Right lobe of liver (tissue), 6 donors: ENCODE data around the gene PDLIM5. TPM values are rescaled to one million over a fixed set of nuclear protein-coding genes. Genes with fewer than 3 reads are reported as not detected.
A peak's percentile ranks its signal among the peaks of the same experiment; 100 is the strongest.
"Not testable (repeated sequence)": the region's sequence is repeated elsewhere in the genome, so short reads cannot be mapped to it uniquely, and the experiment has no call there.

Experiments used
- ATAC-seq, 4 donors: fragments of 200-7000 bp; cut with Tn5 transposase; one replicate each; pipeline ENCODE4 v1.9.1; 2020; ENCODE audit warnings: mild to moderate bottlenecking in 4 of 4, moderate library complexity in 4 of 4
- DNase-seq, 3 donors: peaks; one replicate each; pipeline ENCODE4 v3.0.0-alpha.2; 2020
- H3K27ac ChIP-seq, 3 donors: fragments of 200-600 bp; one replicate each; pipeline ENCODE4 v1.8.0; 2022
- H3K27me3 ChIP-seq, 2 donors: fragments of 200-600 bp; one replicate each; pipeline ENCODE4 v1.8.0; 2022
- H3K36me3 ChIP-seq, 4 donors: fragments of 200-600 bp; sonication (generic) in 1 of 4; one replicate each; pipeline versions ENCODE4 v1.5.1 to v1.8.0; 2017 to 2022; ENCODE audit warnings: control low read depth in 1 of 4
- H3K4me1 ChIP-seq, 4 donors: fragments of 200-600 bp; sonication (generic) in 1 of 4; one replicate each; pipeline versions ENCODE4 v1.5.1 to v1.8.0; 2017 to 2022; ENCODE audit warnings: control low read depth in 1 of 4
- H3K4me3 ChIP-seq, 3 donors: fragments of 200-600 bp; one replicate each; pipeline ENCODE4 v1.8.0; 2022
- H3K9me3 ChIP-seq, 4 donors: fragments of 200-600 bp; sonication (generic) in 1 of 4; one replicate each; pipeline versions ENCODE4 v1.5.1 to v1.8.0; 2017 to 2022; ENCODE audit warnings: control low read depth in 1 of 4
- CTCF ChIP-seq, 4 donors: fragments of 200-600 bp in 3 of 4; fragments of 450-650 bp in 1 of 4; IDR thresholded peaks; one replicate each; pipeline versions ENCODE4 v1.5.1 to v1.8.0; 2016 to 2022; ENCODE audit warnings: antibody characterized with exemption in 4 of 4, mild to moderate bottlenecking in 2 of 4
- POLR2A ChIP-seq: fragments of 450-650 bp; IDR thresholded peaks from one replicate; pipeline ENCODE4 v1.6.1; 2017; ENCODE audit warnings: antibody characterized with exemption, mild to moderate bottlenecking
- WGBS: methylation state at CpG from one replicate; pipeline ENCODE4 v1.1.6; 2018; ENCODE audit warnings: low coverage, low lambda C conversion rate; ENCODE audit not compliant: insufficient coverage; ENCODE audit errors: missing lambda C conversion rate; 5-methylcytosine and 5-hydroxymethylcytosine counted together
- intact Hi-C, 2 donors: fragments of 100-400 bp; cut with DNase I; formaldehyde crosslinking; loops; one replicate each; pipeline versions ENCODE4 v1.11.2 to v1.14.1; 2022
- long read RNA-seq: library from polyadenylated mRNA; unstranded; transcript quantifications from one replicate; pipeline ENCODE4 v2.0.0, GENCODE V29; 2019
- total RNA-seq, 6 experiments: library from RNA; depleted of rRNA in 2 of 6; stranded (reverse); fragments of >200 nt in 2 of 6; fragmentation: NEBNext Ultra II Directional in 3 of 6; extraction: Animal tissue kit (Norgen Biotek cat#: 25700) in 3 of 6; gene quantifications; one replicate each; pipeline versions ENCODE4 v1.1.0 to v1.2.4, GENCODE V29; 2016 to 2023
- donor health status: DM: no; HTN: yes; CAD: no.
- donor health status: DM: no; HTN: no; CAD: no.
- donor health status: DM: no; HTN: no; CAD: no.
- donor health status: DM: no; HTN: yes; CAD: no.
- donor health status: DM: no; HTN: yes; CAD: no.

PDLIM5 gene
- total RNA-seq = 100 to 1,000 TPM in 3 of 6 experiments, 10 to 100 TPM in 3; 71.9 to 135 (median 101) TPM
- long read RNA-seq, full-length matches to known transcripts = 2 of 6 reads
- long read RNA-seq, partial matches to known transcripts = 2 of 6 reads
- long read RNA-seq, other reads (novel, unspliced or antisense) = 2 of 6 reads

GRCh38 chr4:94451695-94452475 lies at the start of gene PDLIM5:
TSS of gene PDLIM5 (plus strand) at chr4:94451942. CDS start at chr4:94455289, 3,347 bp downstream.
- intact Hi-C loops = no loop called here
- Histone ChIP-seq H3K27ac (peak within 1 kb of the TSS; percentile 93 to 99 (median 97)), H3K4me3 (peak within 1 kb of the TSS; percentile 76 to 96 (median 93)), H3K4me1 (peaks cover 0 to 25% (median 5%) of the 10 kb centered on the region in 4 donors), H3K27me3 (no peaks in the 10 kb centered on the region), H3K9me3 (no peaks in the 10 kb centered on the region), H3K36me3 (peaks cover 0 to 16% (median 2%) of the 10 kb centered on the region in 4 donors)
- peak; percentile 84 to 95 (median 86) for ATAC-seq
- under 1% methylated on average over 31 of the region's 88 CpGs for WGBS
- TF ChIP-seq CTCF (IDR thresholded peaks at IDR 0.05) (no peak), POLR2A (peak; percentile 99)
- DNase-seq = peak; percentile 96

GRCh38 chr4:94402439-94402838 lies 49.3 kb upstream of the PDLIM5 start:
- H3K4me1 ChIP-seq, ATAC-seq, H3K27ac ChIP-seq, H3K27me3 ChIP-seq, DNase-seq, H3K36me3 ChIP-seq, H3K4me3 ChIP-seq, H3K9me3 ChIP-seq: not testable (repeated sequence)
- WGBS = 66% methylated on average over 3 of the region's 4 CpGs
- intact Hi-C loops = loop anchor here (10.0 kb wide), 1 partner anchor 192 kb away; no protein-coding TSS in a partner anchor

GRCh38 chr4:94403751-94404150 lies 48.0 kb upstream of the PDLIM5 start:
- ATAC-seq = no peak
- H3K36me3 ChIP-seq = no peaks in the 10 kb centered on the region
- no peaks in the 10 kb centered on the region for H3K9me3 ChIP-seq
- TF ChIP-seq CTCF (IDR thresholded peaks at IDR 0.05) (no peak), POLR2A (no peak)
- intact Hi-C loops = loop anchor here (10.0 kb wide), 1 partner anchor 191 kb away; no protein-coding TSS in a partner anchor
- no peak overlapping the region for H3K4me3 ChIP-seq
- H3K27me3 ChIP-seq = no peaks in the 10 kb centered on the region
- DNase-seq = no peak
- H3K27ac ChIP-seq = no peak overlapping the region
- peaks cover 0 to 7% (median 4%) of the 10 kb centered on the region in 4 donors for H3K4me1 ChIP-seq

- DNase-seq (peak; percentile 40 to 77 (median 64)), ATAC-seq (peak; percentile 80 to 90 (median 88))
- Histone ChIP-seq H3K27ac (peak overlapping the region in 1 of 3 donors; percentile 33), H3K36me3 (no peaks in the 10 kb centered on the region), H3K27me3 (no peaks in the 10 kb centered on the region), H3K9me3 (no peaks in the 10 kb centered on the region), H3K4me1 (peaks cover 0 to 25% (median 6%) of the 10 kb centered on the region in 4 donors), H3K4me3 (peak overlapping the region in 1 of 3 donors; percentile 6)
- TF ChIP-seq CTCF (IDR thresholded peaks at IDR 0.05) (peak; percentile 80 to 97 (median 91)), POLR2A (no peak)
- 10% methylated on average over 10 of the region's 10 CpGs for WGBS
- intact Hi-C loops = loop anchor here (10.0 kb wide), 1 partner anchor 188 kb away; no protein-coding TSS in a partner anchor
These were observed 44.9 kb upstream of the PDLIM5 start for GRCh38 chr4:94406668-94407437.
